Spinal cord (tissue), 10 donors: ENCODE data around the gene HOXA1. TPM values are rescaled to one million over a fixed set of nuclear protein-coding genes. Genes with fewer than 3 reads are reported as not detected.

Experiments used
- DNase-seq, 6 donors: peaks; one replicate each; pipeline versions ENCODE4 v3.0.0 to v3.0.0-alpha.2; 2013 to 2015; ENCODE audit warnings: low spot score in 6 of 6, low read depth in 4 of 6
- H3K27ac ChIP-seq: one replicate; pipeline ENCODE4 v1.5.1; 2013; ENCODE audit warnings: low read depth, low read length, control low read depth
- H3K27me3 ChIP-seq: one replicate; pipeline ENCODE4 v1.6.1; 2013; ENCODE audit warnings: low read length; ENCODE audit not compliant: control insufficient read depth, insufficient read depth
- H3K36me3 ChIP-seq: one replicate; pipeline ENCODE4 v1.6.1; 2013; ENCODE audit warnings: low read length; ENCODE audit not compliant: control insufficient read depth, insufficient read depth
- H3K4me1 ChIP-seq: one replicate; pipeline ENCODE4 v1.6.1; 2013; ENCODE audit warnings: low read length; ENCODE audit not compliant: control insufficient read depth, insufficient read depth
- H3K4me3 ChIP-seq: one replicate; pipeline ENCODE4 v1.5.1; 2013; ENCODE audit warnings: low read depth, low read length, control low read depth
- H3K9me3 ChIP-seq: one replicate; pipeline ENCODE4 v1.6.1; 2013; ENCODE audit warnings: low read length; ENCODE audit not compliant: control insufficient read depth, insufficient read depth
- WGBS: methylation state at CpG from one replicate; pipeline ENCODE4 v1.1.5; 2013; ENCODE audit warnings: missing lambda C conversion rate; ENCODE audit not compliant: insufficient coverage; 5-methylcytosine and 5-hydroxymethylcytosine counted together
- polyA plus RNA-seq, 2 donors: library from polyadenylated mRNA; unstranded; fragments of 120-200 nt; gene quantifications; one replicate each; pipeline ENCODE4 v1.2.1, GENCODE V29; 2013; ENCODE audit not compliant: insufficient read length in 2 of 2
- total RNA-seq, 2 donors: library from RNA; depleted of rRNA in 1 of 2; stranded (reverse); fragments of 120-200 nt in 1 of 2; fragments of >200 nt in 1 of 2; gene quantifications; one replicate each; pipeline versions ENCODE4 v1.2.3 to v1.2.4, GENCODE V29; 2013 to 2014
- donor health status: healthy.

HOXA1 gene
- total and polyA plus RNA-seq, 4 donors, result 1.2 to 3.9 (median 2.3) TPM

DNA sequence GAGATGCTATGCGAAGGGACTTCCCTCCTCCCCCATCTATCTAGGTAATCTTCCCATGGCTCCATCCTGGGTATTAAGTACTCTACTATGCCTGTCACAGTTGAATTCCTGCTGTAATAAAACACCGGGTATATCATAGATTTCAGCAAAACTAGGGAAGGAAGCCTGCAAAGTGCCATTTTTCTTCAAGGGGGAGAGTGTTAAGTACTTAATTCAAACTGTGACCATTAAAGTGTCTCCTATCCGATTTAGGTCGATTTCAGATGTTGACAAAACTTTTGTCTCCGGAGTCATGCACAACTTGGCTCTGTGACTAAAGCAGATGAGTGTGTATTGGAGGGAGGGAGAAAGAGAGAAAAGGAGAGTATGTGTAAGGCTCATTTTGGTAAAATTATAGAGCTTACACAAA is 30.2 kb upstream of the HOXA1 start:
- no peak overlapping the region for H3K4me3 ChIP-seq
- peaks cover 5% of the 10 kb centered on the region for H3K27me3 ChIP-seq
- peaks cover 56% of the 10 kb centered on the region for H3K4me1 ChIP-seq
- H3K36me3 ChIP-seq, result peaks cover 22% of the 10 kb centered on the region
- DNase-seq, result peak in 1 of 6 donors; percentile 85
- WGBS, result 31% methylated on average over 2 of the region's 5 CpGs
- peak overlapping the region; percentile 98 for H3K27ac ChIP-seq
- H3K9me3 ChIP-seq, result no peaks in the 10 kb centered on the region

- no peak overlapping the region for H3K4me3 ChIP-seq
- DNase-seq, result no peak
- 40% methylated on average over 2 of the region's 8 CpGs for WGBS
- H3K27ac ChIP-seq, result peak overlapping the region; percentile 98
- peaks cover 22% of the 10 kb centered on the region for H3K36me3 ChIP-seq
- no peaks in the 10 kb centered on the region for H3K9me3 ChIP-seq
- H3K27me3 ChIP-seq, result peaks cover 8% of the 10 kb centered on the region
- peaks cover 63% of the 10 kb centered on the region for H3K4me1 ChIP-seq
Observed at GRCh38 chr7:27124902-27125689, 29.3 kb upstream of the HOXA1 start.

DNA sequence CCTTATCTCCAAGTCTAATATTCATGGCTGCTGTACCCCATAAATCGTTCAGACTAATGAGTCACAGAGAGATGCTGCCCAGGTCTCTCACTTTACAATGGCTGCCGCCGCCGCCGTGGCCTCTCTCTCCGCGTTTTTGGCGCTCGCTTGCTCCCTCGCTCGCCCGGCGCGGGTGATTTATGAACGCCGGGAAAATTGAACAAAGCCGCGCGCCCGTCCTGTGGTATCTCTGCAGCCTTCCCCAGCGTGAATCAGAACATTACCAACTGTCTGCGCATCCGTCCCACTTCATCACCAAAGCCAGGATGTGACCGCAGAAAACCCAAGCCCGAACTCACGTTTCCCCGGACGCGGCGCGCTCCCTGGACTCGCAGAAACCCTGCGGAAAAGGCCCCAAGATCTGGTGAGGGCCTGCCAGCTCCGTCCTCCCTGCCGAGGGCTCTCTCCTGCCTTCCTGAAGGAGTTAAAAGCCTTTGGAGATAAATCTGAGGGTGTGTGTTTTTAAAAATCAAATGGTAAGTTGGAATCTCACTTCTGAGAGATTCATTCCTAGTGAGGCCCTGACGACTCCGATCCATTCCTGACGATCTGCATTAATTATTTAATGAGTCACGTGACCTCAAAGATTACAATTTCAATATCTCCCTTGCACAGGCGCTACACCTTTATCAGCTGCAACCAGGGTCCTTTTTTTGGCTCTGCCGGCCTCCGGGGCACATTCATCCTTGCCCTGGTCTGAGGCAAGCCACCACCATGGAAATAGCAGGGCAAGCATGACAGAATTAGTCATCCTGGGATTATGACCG is 28.5 kb upstream of the HOXA1 start:
- Histone ChIP-seq H3K4me1 (peaks cover 62% of the 10 kb centered on the region), H3K27ac (peak overlapping the region; percentile 98), H3K9me3 (no peaks in the 10 kb centered on the region), H3K27me3 (peaks cover 8% of the 10 kb centered on the region), H3K4me3 (peak overlapping the region; percentile 46), H3K36me3 (peaks cover 19% of the 10 kb centered on the region)
- WGBS, result 16% methylated on average over 41 of the region's 43 CpGs
- DNase-seq, result peak in 2 of 6 donors; percentile 75 to 91

DNA sequence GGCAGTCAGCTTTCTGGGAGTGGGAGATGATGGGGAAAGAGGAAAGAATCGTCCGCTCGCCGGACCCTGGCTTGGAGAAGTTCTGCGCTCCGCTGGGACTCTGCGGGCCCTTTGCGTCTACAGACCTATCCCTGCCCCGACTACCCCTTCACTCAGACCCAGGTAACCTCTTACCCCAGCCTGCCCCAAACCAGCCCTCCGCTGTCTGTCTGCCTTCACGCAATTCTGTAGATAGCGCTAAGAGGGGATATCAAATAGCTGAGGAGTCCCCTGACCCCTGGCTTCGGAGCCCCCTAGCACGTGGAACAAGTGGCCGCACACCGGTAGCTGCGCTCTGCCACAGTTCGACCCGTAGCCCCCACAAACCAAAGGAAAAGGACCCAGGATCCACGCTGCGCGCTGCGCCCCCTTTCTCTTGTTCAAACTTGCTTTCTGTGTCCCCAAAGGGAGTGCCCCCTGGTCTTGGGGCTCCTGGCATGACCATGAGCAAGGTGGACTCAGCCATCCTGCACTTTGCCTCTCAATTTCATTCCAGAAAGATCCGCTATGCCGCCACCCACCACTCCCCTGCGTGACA is 27.8 kb upstream of the HOXA1 start:
- Histone ChIP-seq H3K36me3 (peaks cover 17% of the 10 kb centered on the region), H3K27ac (peak overlapping the region; percentile 98), H3K27me3 (peaks cover 10% of the 10 kb centered on the region), H3K4me3 (peak overlapping the region; percentile 46), H3K9me3 (no peaks in the 10 kb centered on the region), H3K4me1 (peaks cover 60% of the 10 kb centered on the region)
- DNase-seq, result no peak
- 26% methylated on average over 14 of the region's 26 CpGs for WGBS

GRCh38 chr7:27123007-27123476 is 27.2 kb upstream of the HOXA1 start:
- H3K36me3 ChIP-seq, result peaks cover 18% of the 10 kb centered on the region
- H3K4me1 ChIP-seq, result peaks cover 66% of the 10 kb centered on the region
- peak in 2 of 6 donors; percentile 77 to 87 for DNase-seq
- peak overlapping the region; percentile 46 for H3K4me3 ChIP-seq
- peak overlapping the region; percentile 98 for H3K27ac ChIP-seq
- peaks cover 11% of the 10 kb centered on the region for H3K27me3 ChIP-seq
- H3K9me3 ChIP-seq, result no peaks in the 10 kb centered on the region
- WGBS, result 16% methylated on average over 11 of the region's 14 CpGs

DNA sequence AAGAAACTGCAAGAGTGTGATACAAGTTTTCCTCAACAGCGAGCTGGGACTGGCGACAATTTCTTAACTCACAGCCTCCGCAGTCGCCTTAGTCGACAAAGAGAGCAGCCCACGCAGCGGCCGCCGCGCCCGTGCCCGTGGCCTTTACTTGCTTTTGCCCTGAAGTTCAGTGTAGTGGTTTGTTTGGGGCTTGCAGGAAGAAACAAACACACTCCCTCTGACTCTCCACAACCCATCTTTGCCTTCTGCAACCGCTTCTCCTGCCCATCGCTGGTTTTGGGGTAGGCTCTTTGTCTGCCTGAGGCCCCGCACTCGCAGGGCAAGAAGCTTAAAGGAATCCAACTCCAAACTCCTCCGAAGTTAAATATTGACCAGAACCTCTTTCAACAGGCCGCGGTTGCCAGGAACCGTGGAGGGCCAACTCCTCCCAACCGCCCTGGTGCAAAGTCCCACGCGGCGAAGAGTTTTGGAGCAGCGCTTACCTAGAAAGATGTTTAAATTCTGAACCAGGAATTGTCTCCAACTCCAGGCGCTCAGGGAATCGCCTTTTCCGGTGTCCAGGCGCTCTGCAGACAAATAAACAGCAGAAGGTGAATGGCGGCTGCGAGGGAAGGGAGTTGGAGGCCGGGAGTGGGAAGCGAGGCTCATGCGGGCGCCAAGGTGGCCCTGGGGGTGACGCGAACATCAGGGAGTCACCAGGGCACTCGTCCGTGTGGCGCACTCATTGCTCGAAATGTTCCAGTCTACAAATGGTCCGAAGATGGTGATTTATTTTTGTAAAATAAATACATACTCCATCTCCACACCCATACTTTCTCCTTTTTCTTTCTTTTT is 26.5 kb upstream of the HOXA1 start:
- Histone ChIP-seq H3K4me3 (peak overlapping the region; percentile 46), H3K9me3 (no peaks in the 10 kb centered on the region), H3K4me1 (peaks cover 73% of the 10 kb centered on the region), H3K36me3 (peaks cover 25% of the 10 kb centered on the region), H3K27ac (peak overlapping the region; percentile 98), H3K27me3 (peaks cover 12% of the 10 kb centered on the region)
- DNase-seq, result peak in 1 of 6 donors; percentile 74
- WGBS, result 19% methylated on average over 25 of the region's 42 CpGs

DNA sequence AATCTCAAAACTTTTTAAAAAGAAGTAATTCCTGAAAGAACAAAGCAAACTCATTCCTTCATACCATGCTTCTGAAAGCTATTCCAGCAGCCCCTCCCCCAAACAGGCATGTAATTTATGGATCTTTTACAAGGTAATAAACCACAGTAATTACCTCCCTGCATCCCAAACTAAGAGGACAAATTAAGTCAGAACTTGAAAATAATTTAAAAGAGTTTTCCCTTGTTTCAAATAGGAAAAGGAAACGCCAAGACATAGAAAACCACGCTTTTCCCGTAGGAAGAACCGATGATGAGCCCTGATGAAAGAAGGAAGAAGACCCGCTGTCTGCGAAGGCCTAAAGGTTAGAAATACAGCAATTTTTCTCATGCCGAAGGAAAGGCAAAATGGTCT is 25.9 kb upstream of the HOXA1 start:
- Histone ChIP-seq H3K4me1 (peaks cover 78% of the 10 kb centered on the region), H3K27me3 (peaks cover 17% of the 10 kb centered on the region), H3K27ac (peak overlapping the region; percentile 98), H3K4me3 (peak overlapping the region; percentile 46), H3K36me3 (peaks cover 28% of the 10 kb centered on the region), H3K9me3 (no peaks in the 10 kb centered on the region)
- DNase-seq, result no peak
- WGBS, result 14% methylated on average over 7 of the region's 7 CpGs

GRCh38 chr7:27119412-27119911 is 23.7 kb upstream of the HOXA1 start:
- no peak for DNase-seq
- Histone ChIP-seq H3K4me1 (peaks cover 78% of the 10 kb centered on the region), H3K27ac (peak overlapping the region; percentile 98), H3K4me3 (peak overlapping the region; percentile 16), H3K27me3 (peaks cover 11% of the 10 kb centered on the region), H3K36me3 (peaks cover 36% of the 10 kb centered on the region), H3K9me3 (no peaks in the 10 kb centered on the region)
- WGBS, result no CpG with 5 or more reads among the region's 1 CpG

GRCh38 chr7:27118580-27118979 is 22.8 kb upstream of the HOXA1 start:
- Histone ChIP-seq H3K27ac (peak overlapping the region; percentile 98), H3K36me3 (peaks cover 30% of the 10 kb centered on the region), H3K4me3 (peak overlapping the region; percentile 65), H3K4me1 (peaks cover 69% of the 10 kb centered on the region), H3K27me3 (peaks cover 11% of the 10 kb centered on the region), H3K9me3 (no peaks in the 10 kb centered on the region)
- 39% methylated on average over 2 of the region's 3 CpGs for WGBS
- no peak for DNase-seq
